ENCODE data around the gene FBXO38. TPM values are rescaled to one million over a fixed set of nuclear protein-coding genes. Genes with fewer than 3 reads are reported as not detected.
A peak's percentile ranks its signal among the peaks of the same experiment; 100 is the strongest.

FBXO38 gene
- total RNA-seq, 1 donor from 2014 or later = 94.8 TPM

GRCh38 chr5:148471379-148471778 is 87.6 kb downstream of the FBXO38 start:
- no peak for DNase-seq (ENCODE audit: low spot score)

GRCh38 chr5:148474025-148474511 is 90.3 kb downstream of the FBXO38 start:
- DNase-seq (ENCODE audit: low spot score) = no peak

- DNase-seq (ENCODE audit: low spot score) = no peak
Observed at GRCh38 chr5:148476302-148476701, 92.5 kb downstream of the FBXO38 start.

- DNase-seq (ENCODE audit: low spot score) = no peak
Observed at GRCh38 chr5:148477429-148477828, 93.7 kb downstream of the FBXO38 start.

- DNase-seq (ENCODE audit: low spot score) = no peak
Observed at GRCh38 chr5:148482196-148482595, 98.4 kb downstream of the FBXO38 start.

GRCh38 chr5:148482697-148483462 is 99.1 kb downstream of the FBXO38 start:
- peak; percentile 53 for DNase-seq (ENCODE audit: low spot score)

- DNase-seq (ENCODE audit: low spot score) = no peak
Observed at GRCh38 chr5:148483750-148484149, 100.0 kb downstream of the FBXO38 start.

GRCh38 chr5:148484651-148485050 is 100.9 kb downstream of the FBXO38 start:
- DNase-seq (ENCODE audit: low spot score) = no peak

- DNase-seq (ENCODE audit: low spot score) = no peak
Observed at GRCh38 chr5:148486456-148486855, 102.7 kb downstream of the FBXO38 start.

GRCh38 chr5:148488757-148489156 is 105.0 kb downstream of the FBXO38 start:
- DNase-seq (ENCODE audit: low spot score) = no peak

- DNase-seq (ENCODE audit: low spot score) = no peak
Observed at GRCh38 chr5:148491015-148491792, 107.4 kb downstream of the FBXO38 start.

- no peak for DNase-seq (ENCODE audit: low spot score)
Observed at GRCh38 chr5:148491793-148492184, 108.0 kb downstream of the FBXO38 start.

GRCh38 chr5:148492351-148492750 is 108.6 kb downstream of the FBXO38 start:
- no peak for DNase-seq (ENCODE audit: low spot score)

Other genes starting within 250 kb of the FBXO38 start
- gene SPINK14, start 215.4 kb upstream of the FBXO38 start, total RNA-seq = not detected
- gene SPINK6, start 180.9 kb upstream of the FBXO38 start, total RNA-seq = not detected
- gene MARCOL, start 145.4 kb upstream of the FBXO38 start, total RNA-seq = not detected
- not detected for gene SPINK13, start 115.2 kb upstream of the FBXO38 start, total RNA-seq
- not detected for gene SPINK7, start 71.5 kb upstream of the FBXO38 start, total RNA-seq
- gene SPINK9, start 48.4 kb upstream of the FBXO38 start, total RNA-seq = not detected